PC-9 (cell line): ENCODE results near the gene DYNLT2B. TPM values are rescaled to one million over a fixed set of nuclear protein-coding genes. Genes with fewer than 3 reads are reported as not detected.

Experiments
- BruUV-seq: library from RNA; stranded (reverse); fragments of 400-500 nt; replicated peaks from 2 replicates; lab custom pipeline; 2021; lab: Mats Ljungman, UMichigan
- CTCF ChIA-PET: fragments of 300-600 bp; sonication (Branson Sonifier 250); formaldehyde crosslinking; loops from one replicate; lab custom pipeline; 2022; ENCODE audit warnings: antibody characterized with exemption; lab: Charles Lee
- POLR2A ChIA-PET: fragments of 300-600 bp; sonication (Branson Sonifier 250); formaldehyde crosslinking; loops from one replicate; lab custom pipeline; 2022; ENCODE audit warnings: antibody characterized with exemption; ENCODE audit not compliant: unreplicated experiment; lab: Charles Lee
- DNase-seq, 2 experiments: peaks; one replicate each; pipeline versions ENCODE4 v3.0.0 to v3.0.0-alpha.2; 2015 to 2022; ENCODE audit warnings: mixed read lengths in 1 of 2
- H2AFZ ChIP-seq: fragments of 200-600 bp; sonication (generic); 2 replicates; pipeline ENCODE4 v1.8.1; 2017; ENCODE audit warnings: antibody characterized with exemption
- H3F3A ChIP-seq: fragments of 200-600 bp; sonication (generic); 2 replicates; pipeline ENCODE4 v1.8.1; 2017; ENCODE audit warnings: antibody characterized with exemption, mild to moderate bottlenecking, low read depth; ENCODE audit not compliant: insufficient read depth
- H3K27ac ChIP-seq: fragments of 200-600 bp; sonication (generic); 2 replicates; pipeline ENCODE4 v1.6.1; 2016; ENCODE audit warnings: mixed run types
- H3K27me3 ChIP-seq: fragments of 200-600 bp; sonication (generic); 2 replicates; pipeline ENCODE4 v1.6.1; 2016; ENCODE audit warnings: low read depth, mixed run types; ENCODE audit not compliant: insufficient read depth
- H3K36me3 ChIP-seq: fragments of 200-600 bp; sonication (generic); 2 replicates; pipeline ENCODE4 v1.6.1; 2016; ENCODE audit warnings: low read depth, mixed run types
- H3K4me1 ChIP-seq: fragments of 200-600 bp; sonication (generic); replicated peaks from 2 replicates; pipeline ENCODE4 v1.6.1; 2016; ENCODE audit warnings: mixed run types; ENCODE audit not compliant: insufficient read depth
- H3K4me2 ChIP-seq: fragments of 200-600 bp; sonication (generic); 2 replicates; pipeline ENCODE4 v1.6.1; 2017; ENCODE audit warnings: mixed run types
- H3K4me3 ChIP-seq: fragments of 200-600 bp; sonication (generic); 2 replicates; pipeline ENCODE4 v1.6.1; 2016; ENCODE audit warnings: mixed run types
- H3K79me2 ChIP-seq: fragments of 200-600 bp; sonication (generic); 2 replicates; pipeline ENCODE4 v1.6.1; 2017; ENCODE audit warnings: low read depth, mixed run types
- H3K9me2 ChIP-seq: fragments of 200-600 bp; sonication (generic); 2 replicates; pipeline ENCODE4 v1.8.1; 2017; ENCODE audit warnings: mild to moderate bottlenecking; ENCODE audit not compliant: insufficient read depth
- H3K9me3 ChIP-seq: fragments of 200-600 bp; sonication (generic); 2 replicates; pipeline ENCODE4 v1.8.1; 2016; ENCODE audit warnings: low read depth; ENCODE audit not compliant: insufficient read depth
- H4K20me1 ChIP-seq: fragments of 200-600 bp; sonication (generic); 2 replicates; pipeline ENCODE4 v1.8.1; 2017; ENCODE audit not compliant: insufficient read depth
- CTCF ChIP-seq: fragments of 200-600 bp; sonication (generic); conservative IDR thresholded peaks from 2 replicates; pipeline ENCODE4 v1.6.1; 2017; ENCODE audit warnings: mixed run types, antibody characterized with exemption, mild to moderate bottlenecking, moderate library complexity
- EZH2 ChIP-seq: fragments of 200-600 bp; sonication (generic); IDR thresholded peaks from 2 replicates; pipeline ENCODE4 v1.8.0; 2017; ENCODE audit warnings: antibody characterized with exemption, low read depth
- intact Hi-C: fragments of 100-400 bp; cut with micrococcal nuclease; formaldehyde crosslinking; loops from one replicate; pipeline ENCODE4 v1.10.0; 2022; ENCODE audit not compliant: unreplicated experiment
- total RNA-seq: library from RNA; stranded (reverse); gene quantifications from 2 replicates; pipeline ENCODE4 v1.2.3, GENCODE V29; 2021

Gene DYNLT2B
- total RNA-seq, 1 experiment from 2014 or later = 5.3 TPM

DNA sequence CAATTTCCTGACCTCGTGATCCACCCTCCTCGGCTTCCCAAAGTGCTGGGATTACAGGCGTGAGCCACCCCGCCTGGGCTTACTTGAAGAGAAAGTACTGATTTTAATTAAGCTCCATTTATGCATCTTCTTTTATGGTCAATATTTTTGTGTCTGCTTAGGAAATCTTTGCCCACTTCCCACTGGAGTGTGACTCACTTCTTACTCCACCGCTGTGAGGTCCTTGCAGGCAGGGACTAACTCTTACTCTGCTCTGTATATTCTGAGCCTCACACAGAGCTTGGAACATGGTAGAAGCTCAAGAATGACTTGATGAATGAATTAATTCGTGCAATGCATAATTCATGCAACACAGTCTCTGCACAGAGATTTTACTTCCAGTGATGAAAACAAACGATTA is 23.1 kb upstream of the DYNLT2B start:
- TF ChIP-seq CTCF (no peak), EZH2 (no peak)
- peaks cover 40% of the 10 kb centered on the region for H3K4me1 ChIP-seq
- no peaks in the 10 kb centered on the region for H3K27me3 ChIP-seq
- peak overlapping the region; percentile 95 for H3K27ac ChIP-seq
- H3K36me3 ChIP-seq = no peaks in the 10 kb centered on the region
- no peaks in the 10 kb centered on the region for H3K9me3 ChIP-seq
- ChIA-PET POLR2A (interaction anchor here (0.6 kb wide), 2 partner anchors 18 to 54 kb away, joined by 5 to 6 read pairs; partner anchors contain the start of gene PCYT1A), CTCF (interaction anchor here (0.6 kb wide), 2 partner anchors 29 to 124 kb away, joined by 3 to 6 read pairs; no protein-coding TSS in a partner anchor)
- peak overlapping the region; percentile 24; the same call in 1 of the 2 replicates for H3K4me3 ChIP-seq
- H3F3A ChIP-seq = peaks cover 48% of the 10 kb centered on the region
- H3K4me2 ChIP-seq = peak overlapping the region; percentile 93
- peaks cover 51% of the 10 kb centered on the region for H3K79me2 ChIP-seq
- peak; percentile 34 to 76 for DNase-seq
- BruUV-seq = no TSS peak
- no peak overlapping the region for H2AFZ ChIP-seq
- no peaks in the 10 kb centered on the region for H3K9me2 ChIP-seq
- no peaks in the 10 kb centered on the region for H4K20me1 ChIP-seq
- intact Hi-C loops = no loop called here

GRCh38 chr3:196340466-196340865 is 22.4 kb upstream of the DYNLT2B start:
- Histone ChIP-seq H3K4me3 (peak overlapping the region; percentile 68), H3K9me2 (no peaks in the 10 kb centered on the region), H3K27me3 (no peaks in the 10 kb centered on the region), H3K79me2 (peaks cover 57% of the 10 kb centered on the region), H3K27ac (peak overlapping the region; percentile 95), H4K20me1 (no peaks in the 10 kb centered on the region), H2AFZ (no peak overlapping the region), H3F3A (peaks cover 50% of the 10 kb centered on the region), H3K4me2 (peak overlapping the region; percentile 93), H3K36me3 (0 out of 2 replicates have a peak, but pooled peaks cover 4% of the 10 kb centered on the region), H3K4me1 (peaks cover 47% of the 10 kb centered on the region), H3K9me3 (no peaks in the 10 kb centered on the region)
- ChIA-PET CTCF (no interaction called here), POLR2A (interaction anchor here (0.6 kb wide), 2 partner anchors 11 to 92 kb away, joined by 3 to 7 read pairs; partner anchors contain the start of gene UBXN7)
- BruUV-seq = no TSS peak
- intact Hi-C loops = no loop called here
- TF ChIP-seq EZH2 (no peak), CTCF (no peak)
- DNase-seq = no peak

GRCh38 chr3:196339493-196340254 is 21.6 kb upstream of the DYNLT2B start:
- 0 out of 2 replicates have a peak, but pooled peaks cover 4% of the 10 kb centered on the region for H3K36me3 ChIP-seq
- H3K4me1 ChIP-seq = peaks cover 47% of the 10 kb centered on the region
- no TSS peak for BruUV-seq

More at GRCh38 chr3:196339493-196340254, 21.6 kb upstream of the DYNLT2B start:
- Histone ChIP-seq H3K9me3 (no peaks in the 10 kb centered on the region), H3K4me2 (peak overlapping the region; percentile 93), H2AFZ (peak overlapping the region; percentile 5; the same call in 1 of the 2 replicates), H3K4me3 (peak overlapping the region; percentile 68), H3F3A (peaks cover 46% of the 10 kb centered on the region), H3K79me2 (peaks cover 58% of the 10 kb centered on the region), H3K27ac (peak overlapping the region; percentile 95), H3K27me3 (no peaks in the 10 kb centered on the region), H4K20me1 (no peaks in the 10 kb centered on the region), H3K9me2 (no peaks in the 10 kb centered on the region)
- POLR2A ChIA-PET = interaction anchor here (1.2 kb wide), 1 partner anchor 93 kb away, joined by 3 read pairs; no protein-coding TSS in a partner anchor
- CTCF ChIA-PET = interaction anchor here (0.7 kb wide), 1 partner anchor 189 kb away, joined by 4 read pairs; no protein-coding TSS in a partner anchor
- peak; percentile 65 to 86 for DNase-seq
- intact Hi-C loops = loop anchor here (2.0 to 5.0 kb wide), 4 partner anchors 87 to 202 kb away; partner anchors contain the start of genes SLC51A and UBXN7
- no peak for TF ChIP-seq CTCF
- TF ChIP-seq EZH2 = no peak
